HG03045 (cell line): Measurements from ENCODE around the gene ANKRD33B.
"Not testable (repeated sequence)": the region's sequence is repeated elsewhere in the genome, so short reads cannot be mapped to it uniquely, and the experiment has no call there.

ENCODE experiments used
- ATAC-seq: cut with Tn5 transposase; IDR thresholded peaks from one replicate; pipeline ENCODE4 v1.9.1; 2021; ENCODE audit warnings: mild to moderate bottlenecking, moderate library complexity; ENCODE audit not compliant: unreplicated experiment

ANKRD33B gene

GRCh38 chr5:10632110-10632761, 68.4 kb downstream of the ANKRD33B start:
- peak; percentile 46 for ATAC-seq

- no peak for ATAC-seq
Measured at GRCh38 chr5:10633271-10634049, 69.6 kb downstream of the ANKRD33B start.

- ATAC-seq = no peak
Measured at GRCh38 chr5:10634050-10634449, 70.2 kb downstream of the ANKRD33B start.

- ATAC-seq = no peak
Measured at GRCh38 chr5:10634562-10634961, 70.7 kb downstream of the ANKRD33B start.

GRCh38 chr5:10635257-10635866, 71.5 kb downstream of the ANKRD33B start:
- peak; percentile 61 for ATAC-seq

- no peak for ATAC-seq
Measured at GRCh38 chr5:10635867-10636350, 72.0 kb downstream of the ANKRD33B start.

- ATAC-seq = no peak
Measured at GRCh38 chr5:10636363-10637142, 72.7 kb downstream of the ANKRD33B start.

GRCh38 chr5:10637944-10638343, 74.1 kb downstream of the ANKRD33B start:
- no peak for ATAC-seq

GRCh38 chr5:10638723-10639122, 74.9 kb downstream of the ANKRD33B start:
- not testable (repeated sequence) for ATAC-seq

GRCh38 chr5:10639846-10640368, 76.0 kb downstream of the ANKRD33B start:
- no peak for ATAC-seq

- ATAC-seq = no peak
Measured at GRCh38 chr5:10642367-10642766, 78.5 kb downstream of the ANKRD33B start.

- ATAC-seq = no peak
Measured at GRCh38 chr5:10644192-10644591, 80.3 kb downstream of the ANKRD33B start.

GRCh38 chr5:10645146-10645545, 81.3 kb downstream of the ANKRD33B start:
- ATAC-seq = no peak

- ATAC-seq = no peak
Measured at GRCh38 chr5:10645671-10646070, 81.8 kb downstream of the ANKRD33B start.

GRCh38 chr5:10647640-10648039, 83.8 kb downstream of the ANKRD33B start:
- ATAC-seq = no peak

- no peak for ATAC-seq
Measured at GRCh38 chr5:10648806-10649665, 85.2 kb downstream of the ANKRD33B start.

GRCh38 chr5:10649666-10650380, 86.0 kb downstream of the ANKRD33B start:
- no peak for ATAC-seq

- no peak for ATAC-seq
Measured at GRCh38 chr5:10652151-10652550, 88.3 kb downstream of the ANKRD33B start.

GRCh38 chr5:10652606-10653005, 88.7 kb downstream of the ANKRD33B start:
- no peak for ATAC-seq
